GM12892 (cell line): ENCODE measurements around the gene CLDN6.

Experiments
- POLR2A ChIP-seq: IDR thresholded peaks from 2 replicates; pipeline ENCODE4 v1.6.1; 2011; ENCODE audit warnings: low read depth, low read length, control low read depth
- TAF1 ChIP-seq: IDR thresholded peaks from 2 replicates; pipeline ENCODE4 v1.6.1; 2011; ENCODE audit warnings: low read depth, mild to moderate bottlenecking, control low read depth, low read length, borderline replicate concordance

DNA sequence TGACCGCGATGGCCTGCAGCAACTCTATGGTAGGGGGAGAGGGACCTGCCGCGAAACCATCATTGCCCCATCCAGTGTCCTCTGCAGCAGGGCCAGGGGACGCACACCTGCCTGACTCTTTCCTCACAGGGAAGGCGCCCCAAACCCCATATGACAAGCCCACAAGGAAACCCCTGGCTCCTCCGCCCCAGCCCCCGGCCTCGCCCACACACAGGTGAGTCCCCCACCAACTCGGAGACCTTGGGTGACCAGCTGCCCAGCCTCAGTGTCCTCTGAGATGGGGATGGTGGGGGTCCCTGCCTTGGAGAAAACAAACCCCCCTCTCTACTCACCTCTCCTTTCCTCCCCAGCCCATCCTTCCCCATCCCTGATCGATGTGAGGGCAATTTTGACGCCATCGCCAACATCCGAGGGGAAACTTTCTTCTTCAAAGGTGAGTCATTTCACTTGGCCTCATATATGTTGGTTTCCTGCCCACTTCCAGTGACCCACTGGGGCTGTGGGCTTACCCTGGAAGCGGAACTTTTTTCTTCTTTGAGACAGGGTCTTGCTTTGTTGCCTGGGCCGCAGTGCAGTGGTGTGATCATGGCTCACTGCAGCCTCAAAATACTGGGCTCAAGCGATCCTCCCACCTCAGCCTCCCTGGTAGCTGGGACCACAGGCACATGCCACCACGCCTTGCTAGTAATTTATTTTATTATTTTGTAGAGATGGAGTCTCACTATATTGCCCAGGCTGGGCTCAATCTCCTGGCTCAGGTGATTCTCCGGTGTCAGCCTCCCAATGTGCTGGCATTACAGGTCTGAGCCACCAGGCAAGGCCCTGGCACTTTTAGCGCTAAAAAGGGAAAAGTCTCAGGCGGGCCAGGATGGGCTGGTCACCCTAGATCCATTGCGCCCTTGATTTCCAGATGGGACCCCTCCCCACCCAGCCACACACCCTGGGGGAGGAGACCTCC lies 39.5 kb upstream of the CLDN6 start:
- TF ChIP-seq POLR2A: no peak
- TF ChIP-seq TAF1: no peak
